ENCODE results near the gene SENP7. TPM values are rescaled to one million over a fixed set of nuclear protein-coding genes. Genes with fewer than 3 reads are reported as not detected.
"Not testable (repeated sequence)": the region's sequence is repeated elsewhere in the genome, so short reads cannot be mapped to it uniquely, and the experiment has no call there.

SENP7 gene, protein sequence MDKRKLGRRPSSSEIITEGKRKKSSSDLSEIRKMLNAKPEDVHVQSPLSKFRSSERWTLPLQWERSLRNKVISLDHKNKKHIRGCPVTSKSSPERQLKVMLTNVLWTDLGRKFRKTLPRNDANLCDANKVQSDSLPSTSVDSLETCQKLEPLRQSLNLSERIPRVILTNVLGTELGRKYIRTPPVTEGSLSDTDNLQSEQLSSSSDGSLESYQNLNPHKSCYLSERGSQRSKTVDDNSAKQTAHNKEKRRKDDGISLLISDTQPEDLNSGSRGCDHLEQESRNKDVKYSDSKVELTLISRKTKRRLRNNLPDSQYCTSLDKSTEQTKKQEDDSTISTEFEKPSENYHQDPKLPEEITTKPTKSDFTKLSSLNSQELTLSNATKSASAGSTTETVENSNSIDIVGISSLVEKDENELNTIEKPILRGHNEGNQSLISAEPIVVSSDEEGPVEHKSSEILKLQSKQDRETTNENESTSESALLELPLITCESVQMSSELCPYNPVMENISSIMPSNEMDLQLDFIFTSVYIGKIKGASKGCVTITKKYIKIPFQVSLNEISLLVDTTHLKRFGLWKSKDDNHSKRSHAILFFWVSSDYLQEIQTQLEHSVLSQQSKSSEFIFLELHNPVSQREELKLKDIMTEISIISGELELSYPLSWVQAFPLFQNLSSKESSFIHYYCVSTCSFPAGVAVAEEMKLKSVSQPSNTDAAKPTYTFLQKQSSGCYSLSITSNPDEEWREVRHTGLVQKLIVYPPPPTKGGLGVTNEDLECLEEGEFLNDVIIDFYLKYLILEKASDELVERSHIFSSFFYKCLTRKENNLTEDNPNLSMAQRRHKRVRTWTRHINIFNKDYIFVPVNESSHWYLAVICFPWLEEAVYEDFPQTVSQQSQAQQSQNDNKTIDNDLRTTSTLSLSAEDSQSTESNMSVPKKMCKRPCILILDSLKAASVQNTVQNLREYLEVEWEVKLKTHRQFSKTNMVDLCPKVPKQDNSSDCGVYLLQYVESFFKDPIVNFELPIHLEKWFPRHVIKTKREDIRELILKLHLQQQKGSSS
- total RNA-seq (10 to 100 TPM; 20.2 to 33.5 (median 30.4) TPM), polyA plus RNA-seq (1 to 10 TPM; 2.1 to 6.5 (median 2.4) TPM)

DNA sequence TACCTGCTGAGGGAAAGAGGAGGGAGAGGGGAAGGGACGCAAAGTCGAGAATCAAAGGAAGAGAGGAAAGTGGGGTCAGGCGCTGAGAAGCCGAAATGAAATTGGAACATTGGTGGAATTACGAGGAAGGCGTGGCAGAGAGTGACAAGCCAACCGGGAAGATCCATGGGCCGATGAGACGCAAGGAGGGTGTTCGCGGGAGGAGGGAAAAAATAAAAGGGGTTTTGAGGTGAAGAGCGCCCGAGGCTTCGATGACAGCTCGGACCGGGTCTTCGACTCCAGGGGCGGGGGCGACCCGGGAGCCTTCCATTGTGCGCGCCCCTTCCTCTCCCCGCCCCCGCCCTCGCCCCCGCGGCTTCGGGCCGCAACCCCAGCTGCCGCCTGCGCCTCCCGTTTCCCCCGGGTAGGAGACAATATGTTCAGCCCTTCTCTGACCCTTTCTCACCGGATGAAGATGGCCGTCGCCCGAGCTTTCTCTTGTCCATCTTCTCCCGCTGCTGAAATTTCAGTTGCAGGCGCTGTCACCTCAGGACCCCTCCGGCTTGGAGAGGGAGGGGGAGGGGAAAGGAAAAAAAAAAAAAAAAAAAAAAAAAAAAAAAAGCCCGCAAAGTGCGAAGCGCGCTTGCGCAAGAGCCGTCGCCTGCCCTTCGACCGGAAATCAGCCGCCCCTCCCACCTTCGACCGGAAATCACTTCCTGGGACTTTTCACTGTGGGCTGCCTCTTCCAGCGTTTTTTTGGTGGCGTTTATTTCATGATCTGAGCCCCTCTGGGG, at the start of gene SENP7:
SENP7 (minus strand) TSS at position 567 of the 773 bp plus-strand sequence; CDS start at position 485, 82 bp downstream.
- WGBS, 2 donors = 0% methylated on average over 54 of the region's 54 CpGs
- intact Hi-C loops (cut with DNase I) = loop anchor here (1.0 to 2.0 kb wide), 3 partner anchors 48 to 164 kb away; partner anchors contain the start of genes TRMT10C and ZBTB11
- peak; percentile 92 for DNase-seq

DNA sequence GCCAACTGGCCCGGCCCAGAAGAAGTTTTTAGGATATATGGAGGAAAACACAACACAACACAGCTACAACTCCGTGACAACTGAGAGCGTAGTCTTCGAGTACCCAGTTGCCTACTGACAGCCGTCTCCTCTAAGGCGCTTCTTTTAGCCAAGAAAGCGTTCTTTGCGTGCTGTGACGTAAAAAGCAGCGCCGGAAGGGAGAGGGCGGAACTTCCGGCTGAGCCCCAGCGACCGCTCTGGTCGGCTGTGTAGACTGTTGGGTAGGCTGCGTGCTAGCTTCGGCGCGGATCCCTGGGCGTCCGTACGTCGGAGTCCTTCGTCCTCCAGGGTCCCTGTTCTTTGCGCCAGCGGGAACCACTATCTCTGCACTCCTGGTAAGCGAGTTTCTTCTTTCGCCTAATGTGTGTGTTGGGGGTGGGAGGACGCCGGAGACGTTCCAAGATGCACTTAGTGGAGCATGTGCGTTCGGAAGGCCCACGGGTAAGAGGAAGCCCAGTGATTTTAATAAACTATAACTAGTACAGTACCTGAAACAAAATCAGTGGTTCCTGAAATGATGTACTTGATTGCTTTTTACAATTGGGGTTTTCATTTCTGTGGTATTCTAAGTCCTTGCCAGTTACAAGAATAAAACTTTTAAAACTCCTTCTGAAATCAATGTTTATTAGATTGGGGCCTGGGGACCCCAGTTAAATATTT, 48.8 kb upstream of the SENP7 start, which contains the start of gene TRMT10C:
TRMT10C (plus strand) TSS at position 239 of the 699 bp plus-strand sequence. CDS start 2,914 bp downstream, outside the sequence.
- peaks cover 0 to 27% (median 16%) of the 10 kb centered on the region in 4 donors for H3K4me1 ChIP-seq
- peaks cover 0 to 23% (median 2%) of the 10 kb centered on the region in 4 donors for H3K36me3 ChIP-seq
- no peak for TF ChIP-seq EP300 (IDR thresholded peaks at IDR 0.05)
- TF ChIP-seq POLR2A (IDR thresholded peaks at IDR 0.05) = peak; percentile 77 to 84
- TF ChIP-seq POLR2AphosphoS5 (IDR thresholded peaks at IDR 0.05) = peak; percentile 90 to 98 (median 94)
- TF ChIP-seq, protein P1, sequence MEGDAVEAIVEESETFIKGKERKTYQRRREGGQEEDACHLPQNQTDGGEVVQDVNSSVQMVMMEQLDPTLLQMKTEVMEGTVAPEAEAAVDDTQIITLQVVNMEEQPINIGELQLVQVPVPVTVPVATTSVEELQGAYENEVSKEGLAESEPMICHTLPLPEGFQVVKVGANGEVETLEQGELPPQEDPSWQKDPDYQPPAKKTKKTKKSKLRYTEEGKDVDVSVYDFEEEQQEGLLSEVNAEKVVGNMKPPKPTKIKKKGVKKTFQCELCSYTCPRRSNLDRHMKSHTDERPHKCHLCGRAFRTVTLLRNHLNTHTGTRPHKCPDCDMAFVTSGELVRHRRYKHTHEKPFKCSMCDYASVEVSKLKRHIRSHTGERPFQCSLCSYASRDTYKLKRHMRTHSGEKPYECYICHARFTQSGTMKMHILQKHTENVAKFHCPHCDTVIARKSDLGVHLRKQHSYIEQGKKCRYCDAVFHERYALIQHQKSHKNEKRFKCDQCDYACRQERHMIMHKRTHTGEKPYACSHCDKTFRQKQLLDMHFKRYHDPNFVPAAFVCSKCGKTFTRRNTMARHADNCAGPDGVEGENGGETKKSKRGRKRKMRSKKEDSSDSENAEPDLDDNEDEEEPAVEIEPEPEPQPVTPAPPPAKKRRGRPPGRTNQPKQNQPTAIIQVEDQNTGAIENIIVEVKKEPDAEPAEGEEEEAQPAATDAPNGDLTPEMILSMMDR (IDR thresholded peaks at IDR 0.05) = no peak
- intact Hi-C loops (cut with DNase I) = loop anchor here (1.0 to 5.0 kb wide), 3 partner anchors 12 to 854 kb away; partner anchors contain the start of genes SENP7 and TFG
- peak within 1 kb of the TSS; percentile 85 to 90 (median 87) for H3K27ac ChIP-seq
- DNase-seq = peak; percentile 95
- H3K4me3 ChIP-seq = peak within 1 kb of the TSS; percentile 47 to 74 (median 70)
- peaks cover 0 to 27% (median 0%) of the 10 kb centered on the region in 3 donors for H3K27me3 ChIP-seq
- no peaks in the 10 kb centered on the region for H3K9me3 ChIP-seq
- WGBS, 2 donors = 0 to 1% methylated on average over 35 of the region's 35 CpGs

More for the DNA sequence above, at the start of gene SENP7:
- TF ChIP-seq EP300 (IDR thresholded peaks at IDR 0.05) (peak in 1 of 4 donors; percentile 11), POLR2A (IDR thresholded peaks at IDR 0.05) (peak in 1 of 2 donors; percentile 13), POLR2AphosphoS5 (IDR thresholded peaks at IDR 0.05) (peak in 3 of 4 donors; percentile 52 to 62 (median 54))
- TF ChIP-seq, protein P1 (IDR thresholded peaks at IDR 0.05) = no peak
- Histone ChIP-seq H3K4me1 (peaks cover 0 to 22% (median 14%) of the 10 kb centered on the region in 4 donors), H3K27me3 (peaks cover 0 to under 1% (median 0%) of the 10 kb centered on the region in 3 donors), H3K4me3 (peak within 1 kb of the TSS; percentile 76 to 88 (median 82)), H3K9me3 (no peaks in the 10 kb centered on the region), H3K27ac (peak within 1 kb of the TSS; percentile 94 to 96 (median 95)), H3K36me3 (no peaks in the 10 kb centered on the region)

DNA sequence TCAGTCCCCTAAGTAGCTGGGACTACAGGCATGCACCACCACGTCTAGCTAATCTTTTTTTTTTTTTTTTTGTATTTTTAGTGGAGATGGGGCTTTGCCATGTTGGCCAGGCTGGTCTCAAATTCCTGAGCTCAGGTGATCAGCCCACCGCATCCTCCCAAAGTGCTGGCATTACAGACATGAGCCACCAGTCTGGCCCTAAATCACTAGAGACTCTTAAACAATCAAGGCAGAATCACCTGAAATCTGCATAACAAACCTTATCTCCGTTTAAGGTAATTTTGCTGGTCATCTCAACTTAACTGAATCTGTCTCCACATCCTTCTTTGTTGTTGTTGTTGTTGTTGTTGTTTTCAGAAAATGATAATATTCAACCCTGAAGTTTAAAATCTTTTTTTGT, 43.1 kb upstream of the SENP7 start:
- DNase-seq = no peak
- 52 to 70% methylated on average over 3 of the region's 3 CpGs for WGBS, 2 donors
- no peak overlapping the region for H3K27ac ChIP-seq
- no peaks in the 10 kb centered on the region for H3K4me1 ChIP-seq
- peaks cover 0 to 42% (median 0%) of the 10 kb centered on the region in 3 donors for H3K27me3 ChIP-seq
- H3K36me3 ChIP-seq = no peaks in the 10 kb centered on the region
- no peak for TF ChIP-seq POLR2AphosphoS5 (IDR thresholded peaks at IDR 0.05)
- TF ChIP-seq, protein P1 (IDR thresholded peaks at IDR 0.05) = no peak
- TF ChIP-seq POLR2A (IDR thresholded peaks at IDR 0.05) = no peak
- no peak for TF ChIP-seq EP300 (IDR thresholded peaks at IDR 0.05)
- no peaks in the 10 kb centered on the region for H3K9me3 ChIP-seq
- intact Hi-C loops (cut with DNase I) = no loop called here
- no peak overlapping the region for H3K4me3 ChIP-seq

DNA sequence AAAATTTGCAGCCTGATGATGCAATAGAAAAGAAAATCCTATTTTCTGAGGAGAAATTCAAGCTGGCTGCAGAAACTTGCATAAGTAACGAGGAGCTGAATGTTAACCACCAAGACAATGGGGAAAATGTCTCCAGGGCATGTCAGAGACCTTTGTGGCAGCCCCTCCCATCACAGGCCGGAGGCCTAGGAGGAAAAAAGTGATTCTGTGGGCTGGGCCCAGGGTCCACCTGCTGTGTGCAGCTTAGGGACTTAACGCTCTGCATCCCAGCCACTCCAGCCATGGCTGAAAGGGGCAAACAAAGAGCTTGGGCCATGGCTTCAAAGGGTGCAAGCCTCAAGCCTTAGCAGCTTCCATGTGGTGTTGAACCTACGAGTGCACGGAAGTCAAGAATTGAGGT, 40.4 kb upstream of the SENP7 start:
- H3K27ac ChIP-seq; H3K36me3 ChIP-seq; H3K4me1 ChIP-seq; H3K4me3 ChIP-seq; intact Hi-C loops (cut with DNase I); H3K9me3 ChIP-seq; DNase-seq: not testable (repeated sequence)
- peaks cover 0 to 27% (median 0%) of the 10 kb centered on the region in 3 donors for H3K27me3 ChIP-seq
- WGBS, 2 donors = 84 to 92% methylated on average over 5 of the region's 5 CpGs

DNA sequence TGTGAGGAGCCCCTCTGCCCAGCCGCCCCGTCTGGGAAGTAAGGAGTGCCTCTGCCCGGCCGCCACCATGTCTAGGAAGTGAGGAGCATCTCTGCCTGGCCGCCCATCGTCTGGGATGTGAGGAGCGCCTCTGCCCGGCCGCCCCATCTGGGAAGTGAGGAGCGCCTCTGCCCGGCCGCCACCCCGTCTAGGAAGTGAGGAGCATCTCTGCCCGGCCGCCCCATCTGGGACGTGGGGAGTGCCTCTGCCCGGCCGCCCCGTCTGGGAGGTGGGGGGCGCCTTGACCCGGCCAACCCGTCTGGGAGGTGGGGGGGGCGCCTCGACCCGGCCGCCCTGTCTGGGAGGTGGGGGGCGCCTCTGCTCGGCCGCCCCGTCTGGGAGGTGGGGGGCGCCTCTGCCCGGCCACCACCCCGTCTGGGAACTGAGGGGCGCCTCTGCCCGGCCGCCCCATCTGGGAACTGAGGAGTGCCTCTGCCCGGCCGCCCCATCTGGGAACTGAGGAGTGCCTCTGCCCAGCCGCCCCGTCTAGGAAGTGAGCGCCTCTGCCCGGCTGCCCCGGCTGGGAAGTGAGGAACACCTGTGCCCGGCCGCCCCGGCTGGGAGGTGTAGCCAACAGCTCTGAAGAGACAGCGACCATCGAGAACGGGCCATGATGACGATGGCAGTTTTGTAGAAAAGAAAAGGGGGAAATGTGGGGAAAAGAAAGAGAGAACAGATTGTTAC, 38.5 kb upstream of the SENP7 start:
- WGBS, 2 donors = 95 to 98% methylated on average over 50 of the region's 50 CpGs
- H3K9me3 ChIP-seq; H3K27ac ChIP-seq; H3K4me1 ChIP-seq; H3K4me3 ChIP-seq; H3K36me3 ChIP-seq; DNase-seq; intact Hi-C loops (cut with DNase I): not testable (repeated sequence)
- peaks cover 0 to 12% (median 0%) of the 10 kb centered on the region in 3 donors for H3K27me3 ChIP-seq
